Endothelial cell of umbilical vein (primary cell): ENCODE measurements around the gene WBP2.

Experiments
- CTCF ChIP-seq, 2 donors: IDR thresholded peaks; 1 replicate in 1 of 2; 2 replicates in 1 of 2; pipeline ENCODE4 v1.5.1; 2011; ENCODE audit warnings: low read length in 2 of 2, mild to moderate bottlenecking in 2 of 2, moderate library complexity in 2 of 2, control low read depth in 1 of 2, inconsistent platforms in 1 of 2, low read depth in 1 of 2; ENCODE audit not compliant: insufficient read depth in 1 of 2; ENCODE audit errors: extremely low read depth in 1 of 2
- EZH2 ChIP-seq: IDR thresholded peaks from 2 replicates; pipeline ENCODE4 v1.6.1; 2012; ENCODE audit warnings: borderline replicate concordance, low read depth, mild to moderate bottlenecking, moderate library complexity, low read length, inconsistent platforms; ENCODE audit not compliant: severe bottlenecking
- POLR2A ChIP-seq: IDR thresholded peaks from 2 replicates; pipeline ENCODE4 v1.6.1; 2012; ENCODE audit warnings: low read depth, mild to moderate bottlenecking, control low read depth, low read length
- POLR2AphosphoS5 ChIP-seq: IDR thresholded peaks from 2 replicates; pipeline ENCODE4 v1.6.1; 2012; ENCODE audit warnings: low read depth, mild to moderate bottlenecking, control low read depth, low read length, moderate library complexity; ENCODE audit not compliant: insufficient read depth

DNA sequence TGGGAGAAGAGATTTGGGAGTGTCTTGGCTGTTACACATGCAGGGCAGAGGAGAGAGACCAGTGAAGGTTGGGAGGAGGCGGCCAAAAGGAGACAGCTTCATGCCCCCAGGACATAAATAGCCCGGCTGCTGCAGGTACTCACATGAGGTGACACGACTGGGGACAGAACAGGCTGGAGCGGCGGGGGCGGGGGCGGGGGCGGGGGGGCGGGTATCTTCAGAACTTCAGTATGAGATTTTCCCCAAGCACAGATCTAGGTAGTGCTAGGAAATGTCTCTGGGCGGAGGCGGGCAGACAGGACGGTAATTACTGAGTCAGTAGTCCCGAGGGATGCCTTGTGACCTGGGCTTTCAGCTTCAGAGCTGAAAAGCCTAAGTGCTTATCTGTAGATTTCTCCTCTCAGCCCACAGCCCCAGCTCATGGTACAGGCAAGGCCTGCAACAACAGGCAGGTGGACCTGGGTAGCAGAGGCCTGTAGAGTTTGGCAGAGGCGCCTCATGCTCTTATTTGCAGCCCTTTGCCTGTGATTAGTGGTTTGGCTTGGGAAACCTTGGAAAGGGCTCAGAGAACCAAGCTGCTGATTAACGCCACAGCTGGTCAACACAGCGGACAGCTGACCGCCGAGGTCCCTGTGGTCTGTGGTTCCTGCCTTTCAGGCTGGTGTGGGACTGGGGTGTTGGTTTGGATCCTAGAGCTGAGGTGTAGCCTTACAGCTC is 46.1 kb downstream of the WBP2 start:
- TF ChIP-seq CTCF (IDR thresholded peaks at IDR 0.05; ENCODE audit: extremely low read depth in 1 of 2, insufficient read depth in 1 of 2, low read depth in 1 of 2, low read length in 2 of 2), result no peak
- TF ChIP-seq POLR2A, result no peak
- TF ChIP-seq POLR2AphosphoS5, result no peak
- TF ChIP-seq EZH2, result no peak
